HG02571 (cell line): ENCODE results near the gene NTRK2.

Experiments used
- ATAC-seq: cut with Tn5 transposase; IDR thresholded peaks from one replicate; pipeline ENCODE4 v1.9.1; 2021; ENCODE audit warnings: mild to moderate bottlenecking, moderate library complexity; ENCODE audit not compliant: unreplicated experiment

Gene NTRK2

GRCh38 chr9:84845956-84846900 lies 176.7 kb downstream of the NTRK2 start:
- ATAC-seq: no peak

- no peak for ATAC-seq
Observed at GRCh38 chr9:84846906-84847305, 177.4 kb downstream of the NTRK2 start.

- ATAC-seq: no peak
Observed at GRCh38 chr9:84849049-84849448, 179.5 kb downstream of the NTRK2 start.

- ATAC-seq: no peak
Observed at GRCh38 chr9:84850830-84851392, 181.4 kb downstream of the NTRK2 start.

GRCh38 chr9:84851935-84852585 lies 182.5 kb downstream of the NTRK2 start:
- no peak for ATAC-seq

GRCh38 chr9:84852617-84853301 lies 183.2 kb downstream of the NTRK2 start:
- no peak for ATAC-seq

GRCh38 chr9:84856181-84856632 lies 186.7 kb downstream of the NTRK2 start:
- no peak for ATAC-seq

DNA sequence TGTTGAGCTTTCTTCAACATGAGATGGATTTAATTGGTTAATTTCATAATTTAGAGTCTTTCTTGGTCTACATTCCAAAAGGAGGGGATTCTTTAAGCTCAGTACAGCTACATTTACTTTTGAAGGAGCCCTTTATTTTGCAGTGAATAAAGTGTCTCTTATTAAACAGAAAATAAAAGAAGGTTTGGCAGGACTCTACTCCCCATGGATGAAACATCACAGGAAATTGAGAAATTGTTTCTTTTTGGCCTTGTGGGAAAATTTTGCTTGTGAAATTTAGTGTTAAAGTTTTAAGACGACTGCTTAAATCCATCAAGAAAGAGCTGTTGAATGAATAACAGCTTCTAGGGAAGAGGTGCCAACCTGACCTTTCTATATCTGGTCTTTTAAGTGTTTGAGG lies 187.7 kb downstream of the NTRK2 start:
- ATAC-seq: no peak

- no peak for ATAC-seq
Observed at GRCh38 chr9:84858364-84858763, 188.8 kb downstream of the NTRK2 start.

DNA sequence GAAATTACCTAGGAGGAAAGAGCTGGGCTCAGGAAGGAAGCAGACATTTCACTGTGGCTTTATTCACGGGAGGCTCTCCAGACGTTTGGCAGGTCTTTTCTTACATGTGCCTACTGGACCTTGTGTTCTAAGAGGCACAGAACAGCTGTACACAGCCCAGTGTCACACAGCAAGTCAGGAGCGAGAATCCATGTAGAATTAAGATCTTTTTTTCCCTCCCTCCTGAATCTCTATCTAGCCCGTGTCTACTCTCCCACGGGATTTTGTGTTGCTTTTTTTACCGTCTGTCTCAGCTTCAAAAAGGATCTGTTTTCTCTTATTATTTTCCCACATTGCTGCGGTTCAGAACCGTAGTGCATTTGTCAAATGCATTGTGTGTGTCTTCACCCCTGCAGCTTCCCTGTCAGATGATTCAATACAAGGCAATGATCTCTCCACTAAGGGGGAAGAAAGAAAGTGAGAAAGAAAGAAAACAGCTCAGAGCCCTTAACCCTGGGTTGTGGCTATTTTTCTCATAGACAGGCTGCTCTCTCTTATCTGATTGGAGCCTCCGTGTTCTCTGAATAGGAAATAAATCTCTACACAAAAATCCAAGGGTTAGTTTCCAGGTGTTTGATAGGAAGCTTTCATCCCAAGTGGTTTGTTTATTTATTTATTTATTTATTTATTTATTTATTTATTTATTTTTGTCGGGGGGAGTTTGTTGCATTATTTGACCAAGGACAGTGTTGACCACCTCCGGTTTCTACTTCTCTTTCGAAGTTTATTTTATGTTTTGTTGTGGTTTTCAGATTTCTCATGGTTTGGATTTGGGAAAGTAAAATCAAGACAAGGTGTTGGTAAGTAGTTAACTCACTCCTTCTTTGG lies 191.0 kb downstream of the NTRK2 start:
- ATAC-seq: no peak

DNA sequence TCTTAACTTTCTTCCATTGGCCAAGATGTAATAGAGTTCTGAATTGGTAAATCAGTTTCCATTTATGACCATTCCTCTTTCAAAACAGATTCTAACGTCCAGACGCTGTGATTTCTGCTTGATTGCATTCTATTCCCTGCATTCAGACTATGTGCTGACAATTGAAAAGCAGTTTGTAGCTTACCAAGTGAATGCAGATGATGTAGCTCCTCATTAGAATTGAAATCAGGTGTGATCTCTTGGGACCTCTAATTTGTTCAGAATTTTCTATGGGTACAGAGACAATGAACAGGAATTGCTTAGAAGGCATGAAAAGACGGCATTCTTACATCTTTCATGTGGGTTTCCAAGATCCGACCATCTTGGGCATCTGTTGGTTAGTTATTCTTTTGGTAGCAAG lies 191.9 kb downstream of the NTRK2 start:
- ATAC-seq: no peak

DNA sequence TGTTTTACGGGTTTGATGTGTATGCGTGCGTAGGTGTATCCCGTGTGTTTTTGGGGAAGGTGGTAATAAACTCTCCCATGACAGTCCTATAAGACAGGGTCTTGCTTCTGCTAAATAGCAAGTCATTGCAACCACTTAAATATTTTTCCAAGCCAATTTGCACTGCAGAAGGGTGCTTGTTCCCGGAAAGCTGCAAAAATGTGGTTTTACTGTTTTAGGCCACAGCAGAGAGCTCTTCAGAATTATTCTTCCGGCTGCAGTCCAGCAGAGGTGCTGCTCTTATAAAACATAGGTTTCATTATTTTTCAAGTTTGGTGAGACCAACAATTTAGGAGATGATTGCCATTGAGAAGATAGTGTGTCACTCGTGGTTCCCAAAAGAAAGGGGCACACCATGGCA lies 192.8 kb downstream of the NTRK2 start:
- no peak for ATAC-seq

GRCh38 chr9:84862810-84863287 lies 193.3 kb downstream of the NTRK2 start:
- no peak for ATAC-seq

DNA sequence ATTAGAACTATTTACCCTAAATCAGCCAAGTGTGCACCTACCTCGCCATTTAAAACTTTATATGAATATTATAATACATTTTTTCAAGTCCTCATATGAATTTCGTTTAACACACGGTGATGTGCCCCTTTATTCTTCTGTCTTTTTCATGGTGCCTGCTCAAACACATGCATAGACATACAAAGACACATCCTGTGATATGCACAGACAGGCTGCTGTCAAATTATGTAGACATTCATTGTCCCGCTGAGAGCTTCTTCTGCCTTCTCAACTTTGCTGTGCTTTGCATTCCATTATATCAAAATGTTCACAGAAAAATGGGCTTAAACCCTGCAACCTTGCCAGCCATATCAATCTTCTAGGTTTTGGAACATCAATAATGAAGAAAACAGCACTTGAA lies 193.8 kb downstream of the NTRK2 start:
- no peak for ATAC-seq

DNA sequence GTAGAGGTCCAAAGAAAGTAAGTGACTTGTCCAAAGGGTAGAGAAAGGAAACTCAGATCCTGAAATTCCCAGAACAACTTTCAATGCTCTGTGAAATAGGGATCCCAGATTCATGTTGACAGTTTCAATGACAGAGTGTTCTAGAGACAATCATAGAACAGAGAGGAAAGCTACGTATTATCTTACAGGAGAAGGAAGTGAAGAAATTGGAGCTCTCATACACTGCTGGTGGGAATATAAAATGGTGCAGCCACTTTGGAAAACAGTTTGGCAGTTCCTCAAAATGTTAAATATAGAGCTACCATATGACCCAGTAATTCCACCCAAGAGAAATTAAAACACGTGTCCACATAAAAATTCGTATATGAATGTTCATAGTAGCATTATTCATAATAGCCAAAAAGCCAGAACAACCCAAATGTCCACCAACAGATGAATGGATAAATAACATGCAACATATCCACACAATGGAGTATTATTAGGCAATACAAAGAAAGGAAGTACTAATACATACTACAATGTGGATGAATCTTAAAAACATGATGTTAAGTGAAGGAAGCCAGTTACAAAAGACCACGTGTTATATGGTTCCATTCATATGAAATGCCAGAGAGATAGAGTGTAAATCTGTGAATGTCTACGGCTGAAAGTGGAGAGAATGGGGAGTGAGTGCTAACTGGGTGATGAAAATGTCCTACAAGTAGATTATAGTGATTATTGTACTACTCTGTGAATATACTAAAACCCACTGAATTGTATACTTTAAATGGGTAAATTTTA lies 197.1 kb downstream of the NTRK2 start:
- no peak for ATAC-seq

GRCh38 chr9:84867186-84867585 lies 197.7 kb downstream of the NTRK2 start:
- ATAC-seq: no peak

GRCh38 chr9:84869091-84869490 lies 199.6 kb downstream of the NTRK2 start:
- ATAC-seq: no peak

DNA sequence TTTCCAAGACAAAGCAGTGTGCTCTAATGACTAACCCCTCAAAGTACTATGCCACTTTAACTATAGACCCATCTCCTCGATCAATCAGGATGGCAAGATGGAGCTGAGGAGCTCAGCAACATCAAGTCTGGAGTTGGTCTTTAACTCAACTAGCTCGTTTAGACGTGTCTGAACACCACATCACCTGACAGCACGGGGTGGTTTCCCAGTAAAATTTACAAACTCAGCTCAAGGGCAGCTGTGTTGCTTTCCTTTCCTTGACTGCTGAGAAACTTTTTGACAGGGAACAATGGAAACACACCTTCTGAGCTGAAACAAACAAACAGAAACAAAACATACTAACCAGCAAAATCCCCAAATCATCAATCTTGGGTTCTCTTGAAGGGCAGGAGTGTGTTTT lies 202.5 kb downstream of the NTRK2 start:
- ATAC-seq: no peak

GRCh38 chr9:84874022-84874421 lies 204.5 kb downstream of the NTRK2 start:
- ATAC-seq: no peak
